Measurements from ENCODE around the gene FRMD4A. TPM values are rescaled to one million over a fixed set of nuclear protein-coding genes. Genes with fewer than 3 reads are reported as not detected.
A peak's percentile ranks its signal among the peaks of the same experiment; 100 is the strongest.

Gene FRMD4A
- total and polyA plus RNA-seq, 12 donors: 17.4 to 43.4 (median 30.3) TPM

- Histone ChIP-seq H3K36me3 (peaks cover 0 to 100% (median 60%) of the 10 kb centered on the region in 9 donors), H3K4me3 (no peak overlapping the region), H3K27ac (peak overlapping the region in 4 of 10 donors; percentile 26 to 55 (median 42)), H3K9me3 (no peaks in the 10 kb centered on the region), H3K27me3 (no peaks in the 10 kb centered on the region), H3K4me1 (peaks cover 8 to 26% (median 16%) of the 10 kb centered on the region in 9 donors)
- intact Hi-C loops (cut with DNase I): loop anchor here in 3 of 10 donors (5.0 to 10.0 kb wide), 2 partner anchors 122 to 440 kb away; no protein-coding TSS in a partner anchor
- no peak for TF ChIP-seq CTCF (IDR thresholded peaks at IDR 0.05)
- WGBS, 2 donors: 65 to 81% methylated on average over 4 of the region's 4 CpGs
- ATAC-seq: peak in 4 of 8 donors; percentile 39 to 63 (median 55)
- no peak for DNase-seq
Measured at GRCh38 chr10:13654846-13655245, 675.9 kb downstream of the FRMD4A start.

GRCh38 chr10:13654118-13654830 lies 676.5 kb downstream of the FRMD4A start:
- Histone ChIP-seq H3K4me1 (peaks cover 3 to 21% (median 11%) of the 10 kb centered on the region in 9 donors), H3K27me3 (no peaks in the 10 kb centered on the region), H3K4me3 (no peak overlapping the region), H3K27ac (peak overlapping the region in 4 of 10 donors; percentile 26 to 55 (median 42)), H3K9me3 (no peaks in the 10 kb centered on the region), H3K36me3 (peaks cover 0 to 100% (median 60%) of the 10 kb centered on the region in 9 donors)
- no peak for ATAC-seq
- intact Hi-C loops (cut with DNase I): loop anchor here in 2 of 10 donors (10.0 kb wide), 1 partner anchor 441 kb away; no protein-coding TSS in a partner anchor
- no peak for TF ChIP-seq CTCF (IDR thresholded peaks at IDR 0.05)
- DNase-seq: no peak
- WGBS, 2 donors: 79 to 90% methylated on average over 8 of the region's 8 CpGs

- intact Hi-C loops (cut with DNase I): loop anchor here in 2 of 10 donors (10.0 kb wide), 1 partner anchor 442 kb away; no protein-coding TSS in a partner anchor
- Histone ChIP-seq H3K4me1 (peaks cover 0 to 10% (median 0%) of the 10 kb centered on the region in 9 donors), H3K27me3 (no peaks in the 10 kb centered on the region), H3K36me3 (peaks cover 0 to 100% (median 55%) of the 10 kb centered on the region in 9 donors), H3K9me3 (no peaks in the 10 kb centered on the region), H3K4me3 (no peak overlapping the region), H3K27ac (peak overlapping the region in 2 of 10 donors; percentile 1 to 31)
- WGBS, 2 donors: 69 to 70% methylated on average over 6 of the region's 6 CpGs
- TF ChIP-seq CTCF (IDR thresholded peaks at IDR 0.05): no peak
- ATAC-seq (peak in 2 of 8 donors; percentile 16 to 34), DNase-seq (no peak)
Measured at GRCh38 chr10:13652860-13653259, 677.9 kb downstream of the FRMD4A start.

- Histone ChIP-seq H3K27ac (peak overlapping the region in 2 of 10 donors; percentile 1 to 15), H3K9me3 (no peaks in the 10 kb centered on the region), H3K36me3 (peaks cover 0 to 100% (median 56%) of the 10 kb centered on the region in 9 donors), H3K4me3 (no peak overlapping the region), H3K4me1 (peaks cover 0 to 10% (median 0%) of the 10 kb centered on the region in 9 donors), H3K27me3 (no peaks in the 10 kb centered on the region)
- TF ChIP-seq CTCF (IDR thresholded peaks at IDR 0.05): no peak
- WGBS, 2 donors: 80 to 86% methylated on average over 5 of the region's 5 CpGs
- intact Hi-C loops (cut with DNase I): loop anchor here in 2 of 10 donors (10.0 kb wide), 1 partner anchor 443 kb away; no protein-coding TSS in a partner anchor
- DNase-seq (no peak), ATAC-seq (no peak)
Measured at GRCh38 chr10:13651969-13652720, 678.6 kb downstream of the FRMD4A start.

All from heart right ventricle (tissue), 16 donors.